Natural killer cell treated with Interleukin-12 subunit alpha and Interleukin-12 subunit beta and Interleukin-15 and Interleukin-18, amount 100 ng/mL, for 72 hours (primary cell): ENCODE results near the gene DGUOK. TPM values are rescaled to one million over a fixed set of nuclear protein-coding genes. Genes with fewer than 3 reads are reported as not detected.
A peak's percentile ranks its signal among the peaks of the same experiment; 100 is the strongest.

Experiments
- ATAC-seq, 2 donors: fragments of 150-1000 bp; cut with Tn5 transposase in 1 of 2; sonication (Bioruptor Pico), chemical (Tn5 transposase) in 1 of 2; 2 replicates each; pipeline ENCODE4 v1.10.0; 2021
- DNase-seq: peaks from one replicate; pipeline ENCODE4 v3.0.0; 2022; ENCODE audit warnings: low spot score
- H3K27ac Mint-ChIP-seq, 2 donors: 1 replicate in 1 of 2; 2 replicates in 1 of 2; pipeline ENCODE4 v1.8.0; 2022; ENCODE audit warnings: mixed read lengths in 2 of 2, mild to moderate bottlenecking in 1 of 2, moderate library complexity in 1 of 2
- H3K27me3 Mint-ChIP-seq, 2 donors: 1 replicate in 1 of 2; 2 replicates in 1 of 2; pipeline ENCODE4 v1.8.0; 2022; ENCODE audit warnings: mixed read lengths in 2 of 2
- H3K36me3 Mint-ChIP-seq: one replicate; pipeline ENCODE4 v1.8.0; 2022; ENCODE audit warnings: mixed read lengths
- H3K4me1 Mint-ChIP-seq, 2 donors: 1 replicate in 1 of 2; 2 replicates in 1 of 2; pipeline ENCODE4 v1.8.0; 2022; ENCODE audit warnings: low read depth in 2 of 2, mixed read lengths in 2 of 2, mild to moderate bottlenecking in 1 of 2
- H3K4me3 Mint-ChIP-seq: one replicate; pipeline ENCODE4 v1.8.0; 2022; ENCODE audit warnings: mixed read lengths
- H3K9me3 Mint-ChIP-seq: 2 replicates; pipeline ENCODE4 v1.8.0; 2022; ENCODE audit warnings: mixed read lengths
- total RNA-seq, 2 donors: library from RNA; stranded (reverse); gene quantifications; one replicate each; pipeline ENCODE4 v1.2.3, GENCODE V29; 2022

The DGUOK gene
- total RNA-seq, 2 donors from 2014 or later: 87.1 to 92.6 TPM

- no peak for ATAC-seq
- H3K4me1 Mint-ChIP-seq: peaks cover 52 to 75% of the 10 kb centered on the region in 2 donors
- H3K9me3 Mint-ChIP-seq: no peaks in the 10 kb centered on the region
- H3K27ac Mint-ChIP-seq: peak overlapping the region in 1 of 2 donors; percentile 88
- no peaks in the 10 kb centered on the region for H3K27me3 Mint-ChIP-seq
- DNase-seq: peak; percentile 28
- no peaks in the 10 kb centered on the region for H3K36me3 Mint-ChIP-seq
- H3K4me3 Mint-ChIP-seq: peak overlapping the region; percentile 81
Observed at GRCh38 chr2:74000666-74001065, 74.0 kb downstream of the DGUOK start.

GRCh38 chr2:74001121-74001520, 74.4 kb downstream of the DGUOK start:
- no peak for ATAC-seq
- peak; percentile 44 for DNase-seq
- H3K4me1 Mint-ChIP-seq: peaks cover 55 to 78% of the 10 kb centered on the region in 2 donors
- H3K36me3 Mint-ChIP-seq: no peaks in the 10 kb centered on the region
- peak overlapping the region in 1 of 2 donors; percentile 86 for H3K27ac Mint-ChIP-seq
- H3K4me3 Mint-ChIP-seq: peak overlapping the region; percentile 81
- no peaks in the 10 kb centered on the region for H3K9me3 Mint-ChIP-seq
- H3K27me3 Mint-ChIP-seq: no peaks in the 10 kb centered on the region

GRCh38 chr2:74001781-74002504, 75.3 kb downstream of the DGUOK start:
- ATAC-seq: peak in 1 of 2 donors; percentile 64
- peaks cover 57 to 83% of the 10 kb centered on the region in 2 donors for H3K4me1 Mint-ChIP-seq
- no peaks in the 10 kb centered on the region for H3K36me3 Mint-ChIP-seq

DNA sequence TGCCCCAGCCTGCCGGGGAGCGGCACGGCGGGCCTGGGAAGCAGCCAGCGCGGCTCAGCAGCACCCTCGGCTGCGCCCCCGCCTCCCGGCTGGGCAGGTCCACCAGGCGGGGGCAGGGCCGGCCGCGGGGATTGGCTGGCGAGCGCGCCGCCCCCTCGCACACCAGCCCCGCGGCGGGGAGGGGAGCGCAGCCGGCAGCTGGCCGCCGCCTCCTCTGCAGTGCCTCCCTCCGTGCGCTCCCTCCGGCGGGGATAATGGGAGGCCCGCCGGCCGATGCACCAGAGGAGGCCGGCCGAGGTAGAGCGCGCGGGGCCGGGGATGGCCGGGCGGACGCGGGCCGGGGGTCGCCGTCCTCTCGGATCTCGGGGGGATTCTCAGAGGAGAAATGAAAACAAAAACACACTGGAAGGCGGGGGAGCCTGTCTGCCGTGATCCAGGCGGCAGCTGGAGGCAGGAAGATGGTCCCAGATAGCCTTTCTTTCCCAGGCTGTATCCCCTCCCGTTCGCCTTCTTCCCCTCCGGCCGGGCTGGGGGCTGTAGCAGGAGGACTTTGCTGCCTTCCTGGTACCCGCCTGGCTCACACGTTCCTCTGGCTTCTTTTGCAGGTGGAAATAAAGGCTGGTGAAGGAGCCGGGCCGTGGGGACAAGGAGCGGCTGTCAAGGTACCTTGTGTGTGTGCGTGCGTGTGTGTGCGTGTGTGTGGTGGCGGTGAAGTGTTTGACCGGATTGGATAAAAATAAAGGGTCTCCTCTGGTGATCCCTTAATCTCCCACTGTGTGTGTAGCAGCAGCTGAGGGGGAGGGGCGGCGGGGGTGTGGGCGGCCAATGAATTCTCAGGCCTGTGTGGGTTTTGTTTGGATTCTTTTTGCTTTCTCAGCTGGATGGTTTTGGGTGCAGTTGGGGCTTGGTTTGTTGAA, 76.1 kb downstream of the DGUOK start:
- Mint-ChIP-seq H3K4me3 (peak overlapping the region; percentile 82), H3K27me3 (no peaks in the 10 kb centered on the region), H3K9me3 (no peaks in the 10 kb centered on the region), H3K36me3 (no peaks in the 10 kb centered on the region), H3K27ac (peak overlapping the region in 1 of 2 donors; percentile 83), H3K4me1 (peaks cover 53 to 80% of the 10 kb centered on the region in 2 donors)
- DNase-seq (peak; percentile 93), ATAC-seq (peak; percentile 97 to 98)

More at GRCh38 chr2:74001781-74002504, 75.3 kb downstream of the DGUOK start:
- DNase-seq: peak; percentile 10
- Mint-ChIP-seq H3K9me3 (no peaks in the 10 kb centered on the region), H3K27me3 (no peaks in the 10 kb centered on the region), H3K4me3 (peak overlapping the region; percentile 81), H3K27ac (peak overlapping the region; percentile 39 to 86)

GRCh38 chr2:74003494-74004211, 77.0 kb downstream of the DGUOK start:
- H3K27me3 Mint-ChIP-seq: no peaks in the 10 kb centered on the region
- peak overlapping the region in 1 of 2 donors; percentile 83 for H3K27ac Mint-ChIP-seq
- no peaks in the 10 kb centered on the region for H3K9me3 Mint-ChIP-seq
- DNase-seq (peak; percentile 34), ATAC-seq (no peak)
- H3K4me3 Mint-ChIP-seq: peak overlapping the region; percentile 59
- no peaks in the 10 kb centered on the region for H3K36me3 Mint-ChIP-seq
- H3K4me1 Mint-ChIP-seq: peaks cover 47 to 78% of the 10 kb centered on the region in 2 donors

DNA sequence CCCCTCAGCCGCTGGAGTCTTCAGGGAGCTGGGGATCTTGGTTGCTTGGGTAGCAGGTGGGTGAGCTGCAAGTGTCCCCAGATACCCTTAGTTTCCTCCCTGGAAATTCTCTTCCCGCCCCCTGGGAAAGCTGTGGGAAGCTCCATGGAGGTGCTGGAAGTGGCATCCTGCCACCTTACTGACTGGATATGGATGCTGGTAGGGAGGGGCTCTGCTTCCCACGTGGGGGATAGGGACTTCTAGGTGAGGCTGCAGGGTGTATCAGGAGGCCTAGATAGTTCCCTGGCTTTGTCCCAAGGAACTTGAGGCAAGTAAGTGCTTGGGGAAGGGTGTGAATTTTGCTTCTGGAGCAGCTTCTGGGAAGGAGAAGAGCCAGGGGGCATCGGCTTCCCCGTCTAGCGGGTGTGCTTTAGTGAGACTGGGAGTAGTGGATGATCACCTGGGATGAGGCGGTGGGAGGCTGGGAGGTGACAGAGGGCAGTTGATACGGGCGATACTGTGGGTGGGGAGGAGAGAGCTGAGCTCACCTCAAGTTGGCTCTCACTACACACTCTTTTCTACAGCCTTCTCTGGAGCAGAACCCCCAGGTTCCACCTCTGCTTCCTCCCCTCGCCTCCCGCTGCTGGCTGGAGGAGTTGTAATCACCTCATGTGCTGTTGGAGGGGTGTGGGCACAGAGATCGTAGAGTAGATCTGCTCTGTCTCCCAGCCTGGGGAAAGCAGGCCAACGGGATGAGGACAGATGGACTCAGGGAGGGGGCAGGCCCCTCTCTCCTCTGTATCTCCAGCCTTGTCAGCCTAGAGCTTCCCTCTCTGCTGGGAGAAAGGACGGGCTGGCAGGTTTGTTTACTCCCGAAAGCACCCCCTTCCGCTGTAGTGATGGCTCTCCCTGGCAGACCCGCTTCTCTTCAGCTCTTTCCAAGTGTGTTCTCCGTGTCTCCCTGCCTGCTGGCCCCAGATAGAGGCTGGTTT, 77.8 kb downstream of the DGUOK start:
- ATAC-seq (no peak), DNase-seq (peak; percentile 44)
- Mint-ChIP-seq H3K4me3 (peak overlapping the region; percentile 41), H3K27me3 (no peaks in the 10 kb centered on the region), H3K27ac (peak overlapping the region; percentile 28 to 83), H3K9me3 (no peaks in the 10 kb centered on the region), H3K4me1 (peaks cover 39 to 78% of the 10 kb centered on the region in 2 donors), H3K36me3 (no peaks in the 10 kb centered on the region)

DNA sequence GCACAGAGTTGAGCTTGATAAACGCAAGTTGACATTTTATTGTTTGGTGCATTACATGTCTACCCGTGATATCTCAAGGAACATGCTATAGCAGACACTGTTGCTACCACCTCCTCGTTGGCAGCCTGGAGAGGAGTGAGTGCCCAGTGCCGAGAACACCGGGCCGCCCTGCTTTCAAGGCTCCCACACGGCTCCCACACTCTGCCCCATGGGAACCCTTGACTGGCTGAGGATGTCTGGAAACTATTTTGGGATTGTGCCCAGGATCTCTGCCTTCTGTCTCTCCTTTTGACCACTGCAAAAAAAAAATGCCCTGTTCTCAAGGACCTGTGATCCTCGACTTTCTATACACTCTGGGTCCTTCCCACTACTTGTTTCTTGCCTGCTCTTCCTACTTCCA, 79.1 kb downstream of the DGUOK start:
- Mint-ChIP-seq H3K4me3 (no peak overlapping the region), H3K9me3 (no peaks in the 10 kb centered on the region), H3K27me3 (no peaks in the 10 kb centered on the region), H3K4me1 (peaks cover 35 to 72% of the 10 kb centered on the region in 2 donors), H3K27ac (peak overlapping the region in 1 of 2 donors; percentile 53), H3K36me3 (no peaks in the 10 kb centered on the region)
- DNase-seq: no peak
- ATAC-seq: no peak

DNA sequence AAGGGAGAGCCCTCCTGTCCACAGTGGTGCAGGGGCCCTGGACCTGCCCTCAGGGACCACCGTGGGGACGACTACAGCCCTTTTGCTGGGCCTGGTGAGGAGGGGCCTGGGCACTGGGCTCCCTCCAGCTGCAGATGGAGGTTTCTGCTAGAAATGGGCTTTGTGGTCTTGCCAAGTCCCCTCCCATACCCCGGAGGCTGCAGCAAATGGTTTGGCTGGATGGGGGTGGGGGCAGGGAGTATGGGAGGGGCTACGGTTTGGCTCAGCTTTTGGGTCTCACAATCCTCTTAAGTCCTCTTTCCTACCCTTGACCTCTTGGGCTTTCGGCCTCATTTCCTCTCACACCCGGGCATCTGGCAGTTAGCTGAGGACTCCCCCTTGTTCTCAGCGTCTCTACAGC, 79.8 kb downstream of the DGUOK start:
- Mint-ChIP-seq H3K4me3 (no peak overlapping the region), H3K27me3 (no peaks in the 10 kb centered on the region), H3K27ac (peak overlapping the region in 1 of 2 donors; percentile 53), H3K36me3 (no peaks in the 10 kb centered on the region), H3K4me1 (peaks cover 30 to 65% of the 10 kb centered on the region in 2 donors), H3K9me3 (no peaks in the 10 kb centered on the region)
- ATAC-seq (no peak), DNase-seq (peak; percentile 8)

- no peaks in the 10 kb centered on the region for H3K36me3 Mint-ChIP-seq
- peak; percentile 40 for DNase-seq
- H3K4me3 Mint-ChIP-seq: no peak overlapping the region
- H3K9me3 Mint-ChIP-seq: no peaks in the 10 kb centered on the region
- no peaks in the 10 kb centered on the region for H3K27me3 Mint-ChIP-seq
- H3K4me1 Mint-ChIP-seq: peaks cover 24 to 59% of the 10 kb centered on the region in 2 donors
- peak overlapping the region in 1 of 2 donors; percentile 53 for H3K27ac Mint-ChIP-seq
- no peak for ATAC-seq
Observed at GRCh38 chr2:74007121-74007520, 80.4 kb downstream of the DGUOK start.

GRCh38 chr2:74007711-74008110, 81.0 kb downstream of the DGUOK start:
- H3K27me3 Mint-ChIP-seq: no peaks in the 10 kb centered on the region
- H3K27ac Mint-ChIP-seq: peak overlapping the region in 1 of 2 donors; percentile 53
- peaks cover 24 to 64% of the 10 kb centered on the region in 2 donors for H3K4me1 Mint-ChIP-seq
- H3K4me3 Mint-ChIP-seq: no peak overlapping the region
- DNase-seq (no peak), ATAC-seq (no peak)
- H3K9me3 Mint-ChIP-seq: no peaks in the 10 kb centered on the region
- H3K36me3 Mint-ChIP-seq: no peaks in the 10 kb centered on the region
